NCI-H2171 treated with DMSO at 0.1 percent for 48 hours (cell line): ENCODE measurements around the gene IGSF11.

Experiments
- DNase-seq: peaks from one replicate; lab custom pipeline; 2025; lab: John Stamatoyannopoulos, UW

IGSF11 gene

DNA sequence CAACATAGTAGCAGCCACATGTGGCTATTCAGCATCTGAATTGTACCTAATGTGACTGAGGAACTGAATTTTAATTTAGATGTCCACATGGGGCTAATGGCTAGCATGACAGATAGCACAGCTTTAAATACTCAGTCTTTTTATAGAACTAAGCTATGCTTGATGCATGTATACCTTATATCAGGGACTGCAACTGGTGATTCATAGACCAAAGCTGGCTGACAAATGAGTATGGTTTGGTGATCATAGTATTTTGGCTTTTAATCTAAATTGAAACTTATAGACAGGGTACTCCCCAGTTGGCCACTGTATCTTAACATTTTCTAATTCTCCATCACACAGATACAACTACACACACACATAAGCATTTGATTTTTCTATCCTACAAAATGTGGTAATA is 83.6 kb downstream of the IGSF11 start:
- no peak for DNase-seq

DNA sequence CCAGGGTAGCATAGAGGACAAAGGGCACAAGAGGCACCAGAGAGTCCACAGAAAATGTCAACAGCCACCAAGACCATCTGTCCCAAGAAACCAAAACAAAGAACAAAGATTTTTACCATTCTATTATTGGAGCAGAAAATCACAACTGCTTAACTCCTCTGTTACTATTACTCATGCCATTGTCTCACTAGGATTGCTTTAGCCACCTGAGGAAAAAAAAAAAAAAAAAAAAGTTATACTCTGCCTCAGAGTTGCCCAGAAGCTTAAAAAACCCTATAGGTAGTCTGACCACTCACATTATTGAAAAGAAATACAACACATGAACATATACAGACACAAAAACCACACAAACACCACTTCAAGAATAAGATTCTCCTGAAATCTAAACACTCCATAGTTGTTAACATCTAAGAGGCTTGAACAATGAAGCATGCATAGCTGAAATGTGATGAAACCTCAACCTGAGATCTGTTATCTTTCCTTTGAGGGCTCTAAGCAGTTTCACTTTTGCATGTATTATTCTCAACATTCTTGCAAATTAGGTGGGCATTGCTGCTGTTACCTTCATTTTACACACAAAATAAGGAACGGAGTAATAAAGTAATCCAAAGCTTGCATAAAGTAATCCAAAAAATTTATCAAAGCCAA is 85.4 kb downstream of the IGSF11 start:
- DNase-seq = peak; percentile 28

DNA sequence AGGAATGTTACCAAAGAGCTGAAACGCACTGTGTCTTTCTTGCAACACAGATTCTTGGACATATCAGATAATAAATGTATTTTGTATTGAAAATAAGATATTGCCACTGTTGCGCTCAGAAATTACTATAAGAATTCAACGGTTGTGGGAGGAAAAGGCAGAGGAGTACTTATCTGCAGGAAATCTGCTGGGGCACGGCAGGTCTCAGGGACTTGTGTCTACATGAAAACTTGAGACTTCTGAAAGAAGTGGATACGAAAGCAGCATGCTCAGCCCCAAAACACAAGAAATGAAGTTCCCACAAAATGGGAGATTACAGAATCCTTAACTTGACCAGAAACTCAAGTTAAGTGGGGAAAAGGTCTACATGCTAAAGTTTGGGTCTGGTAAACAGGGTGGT is 86.5 kb downstream of the IGSF11 start:
- DNase-seq = no peak

DNA sequence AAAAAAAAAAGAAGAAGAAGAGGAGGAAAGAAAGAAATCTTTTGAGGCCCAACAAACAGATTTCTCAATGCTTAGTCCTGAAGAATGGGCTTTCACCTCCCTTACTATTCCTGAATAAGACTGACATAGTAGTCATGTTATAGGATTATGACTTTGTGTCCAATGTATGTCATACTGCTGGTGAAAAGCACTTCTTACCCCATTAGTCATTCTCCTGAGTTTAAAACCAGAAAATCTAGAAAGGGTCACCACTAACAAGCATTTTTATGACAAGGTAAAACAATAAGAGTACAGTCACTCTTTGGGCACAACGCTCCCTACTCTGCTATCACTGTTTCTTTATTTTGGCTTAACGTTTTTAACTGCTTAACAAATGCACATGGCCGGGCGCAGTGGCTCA is 88.2 kb downstream of the IGSF11 start:
- DNase-seq = no peak

DNA sequence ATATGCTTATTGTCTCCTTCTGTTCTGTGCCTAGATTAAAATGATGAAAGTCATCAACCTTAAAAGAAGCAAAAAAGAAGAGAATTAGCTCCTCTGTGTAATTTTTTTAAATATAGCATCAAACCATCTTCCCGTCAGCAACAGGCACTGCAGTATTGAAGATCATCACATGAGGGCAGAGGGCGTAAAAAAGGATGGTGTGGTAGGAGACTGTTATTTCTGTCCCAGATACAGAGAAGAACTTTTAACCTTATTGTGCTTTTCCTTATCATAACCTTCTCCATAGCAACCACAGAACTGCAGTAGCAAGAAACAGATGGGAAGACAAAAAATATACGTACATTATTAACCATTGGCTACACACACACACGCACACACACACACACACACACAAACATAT is 88.8 kb downstream of the IGSF11 start:
- peak; percentile 72 for DNase-seq

DNA sequence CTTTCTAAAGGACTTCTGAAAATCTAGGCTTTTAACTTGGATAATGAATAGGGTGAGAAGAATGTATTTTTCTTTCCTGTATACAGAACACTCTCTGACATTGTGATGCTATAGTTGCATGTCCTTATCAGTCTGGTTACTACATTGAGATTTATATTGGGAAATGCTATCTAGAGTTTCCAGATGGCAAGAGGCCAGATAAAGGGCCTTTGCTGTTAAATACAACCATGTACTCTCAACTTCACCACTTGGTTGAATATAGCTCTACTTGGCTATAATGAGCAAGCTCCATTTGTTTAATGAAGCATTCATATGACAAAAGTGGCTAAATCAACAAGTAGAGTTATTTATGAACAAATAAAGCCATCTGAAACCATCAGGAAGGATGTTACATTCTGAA is 91.0 kb downstream of the IGSF11 start:
- DNase-seq = peak; percentile 48

DNA sequence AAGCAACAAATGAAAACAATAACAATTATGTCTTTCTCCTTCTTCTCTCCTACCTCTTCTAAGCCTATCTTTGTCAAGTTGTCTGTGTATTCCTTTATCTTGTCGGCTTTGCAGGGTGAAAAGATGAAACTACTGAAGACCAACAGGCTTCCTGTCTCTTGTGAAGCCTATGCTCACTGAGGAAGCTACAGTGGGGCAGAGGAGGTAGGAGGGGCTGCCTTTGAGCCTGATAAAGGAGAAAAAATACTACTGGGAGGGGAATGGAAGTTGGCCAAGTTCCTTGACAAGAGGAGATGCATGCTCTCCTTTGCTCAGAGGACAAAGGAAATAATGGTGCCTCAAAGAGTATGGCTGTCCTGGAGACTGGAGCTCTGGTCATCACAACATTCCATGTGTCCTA is 92.0 kb downstream of the IGSF11 start:
- DNase-seq = no peak

DNA sequence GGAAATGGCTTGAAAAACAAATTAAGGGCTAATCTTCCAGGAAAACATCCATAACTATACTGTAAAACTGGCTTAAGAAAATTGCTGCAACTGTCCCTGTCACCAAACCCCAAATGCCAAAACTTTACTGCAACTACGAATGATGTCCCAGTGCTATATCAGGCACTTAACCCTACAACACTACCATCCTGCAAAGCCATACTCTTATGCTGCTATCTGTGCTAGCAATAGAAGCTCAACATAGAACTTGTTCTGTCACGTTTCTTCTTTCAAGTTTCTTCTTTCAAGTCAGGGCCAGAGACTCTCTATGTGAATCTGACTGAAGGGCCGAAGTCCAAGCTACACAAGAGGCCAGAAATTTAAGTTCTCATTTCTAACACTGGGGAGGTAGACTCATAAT is 92.5 kb downstream of the IGSF11 start:
- DNase-seq = no peak

DNA sequence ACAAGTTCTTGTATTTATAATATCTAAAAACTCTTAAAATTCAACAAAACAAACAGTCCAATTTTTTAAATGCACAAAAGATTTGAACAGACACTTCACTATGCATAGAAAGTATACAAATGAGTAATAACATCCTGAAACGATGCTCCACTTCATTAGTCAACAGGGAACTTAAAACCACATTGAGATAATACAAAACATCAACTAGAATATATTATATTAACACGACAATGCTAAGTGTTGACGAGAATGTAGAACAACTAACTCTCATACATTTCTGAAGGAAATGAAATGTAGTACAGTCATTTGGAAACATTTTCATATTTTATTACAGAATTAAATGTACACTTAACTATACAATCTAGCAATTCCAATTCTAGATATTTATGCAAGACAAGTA is 93.4 kb downstream of the IGSF11 start:
- no peak for DNase-seq

DNA sequence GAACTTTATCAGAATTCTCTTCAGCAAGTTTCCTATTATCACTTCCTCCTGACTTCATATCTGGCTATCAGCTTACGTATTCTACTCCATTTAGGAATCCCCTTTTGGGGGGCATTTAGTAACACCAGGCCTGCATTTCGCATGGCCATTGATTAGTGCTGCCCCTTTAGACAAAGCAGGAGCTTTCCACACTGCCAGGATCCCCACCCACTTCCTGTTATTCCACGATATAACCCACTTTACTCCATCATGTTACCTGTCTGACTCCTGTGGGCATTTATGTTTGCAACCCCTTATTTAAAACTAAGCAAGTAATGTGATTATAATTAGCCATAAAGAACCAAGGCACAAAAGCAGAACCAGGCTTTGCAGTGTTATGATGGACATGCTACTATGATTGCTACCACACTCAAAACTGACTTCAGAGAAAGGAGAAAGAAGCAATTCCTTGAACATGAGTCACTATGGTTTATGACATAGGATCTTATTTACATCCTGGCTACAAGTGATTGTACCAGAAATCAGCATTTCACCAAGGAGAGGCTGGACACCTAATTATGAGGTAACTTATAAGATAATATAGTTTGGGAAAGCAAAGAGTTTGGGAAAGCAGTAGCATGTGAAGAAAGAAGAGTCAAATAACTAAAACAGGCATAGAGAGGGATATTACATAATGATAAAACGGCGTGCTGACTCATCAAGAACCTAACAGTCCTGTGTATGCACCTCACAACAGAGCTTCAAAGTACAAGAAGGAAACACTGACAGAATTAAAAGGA is 96.3 kb downstream of the IGSF11 start:
- DNase-seq = no peak

DNA sequence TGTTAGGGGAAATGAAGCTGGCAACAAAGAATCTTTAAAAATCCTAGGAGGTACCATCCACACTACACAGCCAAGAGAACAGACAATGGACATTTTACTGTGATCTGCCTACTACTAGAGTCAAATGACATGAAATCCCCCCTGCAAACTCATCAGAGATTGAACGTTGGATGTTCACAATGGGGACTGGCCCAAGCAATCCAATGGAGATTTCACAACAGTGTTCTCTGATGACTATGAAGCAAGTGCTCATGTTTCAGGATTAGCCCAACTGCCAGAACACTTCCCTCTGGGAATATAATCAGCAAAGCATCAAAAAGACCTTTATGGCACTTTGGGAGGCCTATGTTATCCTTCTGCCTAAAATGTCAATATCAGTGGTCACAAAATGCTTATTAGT is 97.8 kb downstream of the IGSF11 start:
- peak; percentile 85 for DNase-seq

DNA sequence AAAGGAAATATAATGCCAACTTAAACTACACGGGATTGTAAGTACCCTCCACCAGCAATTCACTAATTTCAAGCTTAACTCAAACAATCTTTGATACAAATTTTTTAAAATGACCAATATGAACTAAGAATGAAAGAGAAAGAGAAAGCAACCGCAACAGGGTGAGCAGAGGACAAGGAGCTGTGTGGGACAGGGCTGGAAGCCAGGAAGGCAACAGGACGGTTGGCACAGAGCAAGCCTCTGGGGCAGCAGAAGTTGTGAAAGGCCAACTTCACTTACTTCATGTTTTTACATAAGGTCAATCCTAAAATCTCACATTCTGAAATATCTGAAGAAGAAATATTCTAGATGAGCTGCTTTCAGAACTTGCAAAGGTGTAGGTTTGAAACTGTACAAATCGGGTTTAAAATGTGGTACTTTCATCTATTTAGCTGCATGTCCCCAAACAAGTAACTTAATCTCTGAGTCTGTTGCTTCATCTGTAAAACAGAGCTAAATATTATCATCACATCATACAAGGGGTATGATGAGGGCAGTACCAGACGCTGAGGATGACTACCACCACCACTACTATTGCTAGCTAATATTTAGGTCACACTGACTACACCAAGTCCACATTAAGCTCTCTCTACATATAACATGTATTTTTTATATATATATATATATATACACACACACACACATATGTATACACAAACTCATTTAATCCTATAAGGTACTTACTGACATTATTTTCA is 101.7 kb downstream of the IGSF11 start:
- no peak for DNase-seq

DNA sequence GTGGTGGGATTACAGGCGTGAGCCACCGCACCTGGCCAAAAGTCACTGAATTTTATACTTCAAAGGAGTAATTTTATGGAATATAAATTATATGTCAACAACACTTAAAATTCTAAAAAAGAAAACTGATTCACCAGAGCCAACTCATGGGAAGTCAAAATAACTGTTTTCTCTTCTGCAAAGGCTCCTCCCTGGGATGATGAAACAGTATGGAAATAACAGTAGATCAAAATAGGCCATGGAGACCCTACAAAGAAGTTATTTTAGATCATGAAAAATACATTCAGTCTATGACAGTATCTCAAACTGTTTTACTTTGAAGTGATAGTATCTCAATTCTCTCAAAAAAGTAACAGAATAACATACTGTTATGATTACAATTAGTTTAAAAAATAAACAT is 102.7 kb downstream of the IGSF11 start:
- DNase-seq = no peak

DNA sequence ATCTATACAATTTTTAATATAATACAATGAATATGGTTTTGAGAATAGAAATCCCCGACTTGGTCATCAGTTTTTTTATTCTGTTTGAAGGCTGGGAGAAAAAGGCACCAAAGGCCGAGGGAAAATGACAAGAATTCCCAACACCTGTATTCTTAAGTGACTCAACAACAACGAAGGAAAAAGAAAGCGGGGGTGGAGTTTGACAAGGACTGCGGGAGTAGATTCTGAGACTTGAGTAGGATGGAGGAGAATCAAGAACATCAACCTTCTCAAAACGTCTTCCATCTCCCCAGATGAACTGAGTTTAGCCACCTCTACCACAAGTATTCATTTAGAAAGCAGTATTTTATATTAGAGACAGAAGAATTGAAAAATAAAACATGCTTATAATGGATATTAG is 107.2 kb downstream of the IGSF11 start:
- DNase-seq = no peak

DNA sequence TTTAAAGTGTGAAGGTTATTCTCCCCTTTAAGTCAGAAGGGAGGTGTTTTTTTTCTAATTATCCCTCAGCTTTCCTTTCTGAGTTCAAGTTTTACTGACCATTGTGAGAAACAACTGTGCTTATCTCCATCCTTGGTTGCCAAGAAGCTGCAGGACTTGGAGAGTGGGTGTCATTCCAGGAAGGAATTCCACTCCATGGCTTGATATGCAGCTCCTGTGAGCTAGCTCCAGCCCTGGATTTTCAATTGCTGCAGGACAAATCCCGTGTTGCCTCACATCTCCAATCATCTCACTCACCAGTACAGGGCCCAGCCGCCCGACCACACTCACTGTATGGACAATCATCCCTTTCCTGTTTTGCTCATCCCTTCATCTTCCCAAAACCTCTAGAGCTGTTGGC is 122.5 kb downstream of the IGSF11 start:
- no peak for DNase-seq

DNA sequence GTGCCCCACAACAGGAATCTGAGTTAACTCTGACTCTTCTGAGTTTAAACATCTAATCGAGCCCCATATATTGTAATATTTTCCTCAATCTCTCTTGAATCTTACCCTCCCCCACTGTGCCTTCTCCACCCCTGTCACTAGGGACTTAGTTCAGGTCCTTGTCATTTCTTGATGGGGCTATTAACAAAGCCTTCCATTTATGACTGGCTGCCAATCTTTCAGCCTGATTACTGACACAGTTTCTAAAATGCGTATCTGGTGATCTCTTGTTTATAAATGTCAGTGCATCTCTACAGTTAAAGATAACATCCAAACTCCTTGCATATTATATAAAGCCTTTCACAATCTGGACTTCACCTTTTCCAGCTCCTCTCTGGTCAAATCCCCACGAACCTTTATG is 124.3 kb downstream of the IGSF11 start:
- DNase-seq = no peak

DNA sequence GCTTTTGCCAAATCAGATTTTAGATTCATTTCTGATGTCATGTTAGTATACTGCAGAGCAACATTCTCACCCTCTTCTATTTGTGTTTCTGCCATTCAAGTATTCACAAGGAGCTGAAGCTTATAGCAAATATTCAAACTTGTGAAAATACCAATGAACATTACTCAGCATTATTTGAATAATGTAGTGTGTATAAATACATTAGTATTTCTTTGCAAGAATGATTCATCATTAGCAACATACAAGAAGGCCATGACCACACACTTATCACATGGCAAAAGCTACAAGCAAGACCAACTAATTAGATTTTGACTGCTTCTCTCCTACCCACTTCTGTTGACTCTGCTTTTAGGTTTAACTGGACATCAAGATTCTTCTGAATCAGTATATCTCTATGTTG is 124.9 kb downstream of the IGSF11 start:
- no peak for DNase-seq

DNA sequence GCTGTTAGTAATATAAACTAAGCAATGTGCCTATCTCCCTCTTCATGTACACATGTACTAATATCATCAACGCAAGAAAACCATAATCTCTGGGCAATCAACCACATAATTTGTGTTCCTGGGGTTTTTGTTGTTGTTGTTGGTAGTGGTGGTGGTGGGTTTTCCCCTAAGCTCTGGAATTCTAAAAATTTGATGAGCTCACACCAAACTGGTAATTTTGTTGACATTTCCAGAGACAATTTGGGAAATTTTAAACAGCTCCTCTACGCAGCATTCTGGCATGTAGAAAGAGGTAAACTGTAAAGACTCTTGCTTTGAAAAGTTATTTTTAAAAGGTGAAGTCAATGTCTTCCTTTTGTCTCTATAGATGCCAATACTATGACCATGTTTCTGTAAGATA is 126.7 kb downstream of the IGSF11 start:
- DNase-seq = no peak

DNA sequence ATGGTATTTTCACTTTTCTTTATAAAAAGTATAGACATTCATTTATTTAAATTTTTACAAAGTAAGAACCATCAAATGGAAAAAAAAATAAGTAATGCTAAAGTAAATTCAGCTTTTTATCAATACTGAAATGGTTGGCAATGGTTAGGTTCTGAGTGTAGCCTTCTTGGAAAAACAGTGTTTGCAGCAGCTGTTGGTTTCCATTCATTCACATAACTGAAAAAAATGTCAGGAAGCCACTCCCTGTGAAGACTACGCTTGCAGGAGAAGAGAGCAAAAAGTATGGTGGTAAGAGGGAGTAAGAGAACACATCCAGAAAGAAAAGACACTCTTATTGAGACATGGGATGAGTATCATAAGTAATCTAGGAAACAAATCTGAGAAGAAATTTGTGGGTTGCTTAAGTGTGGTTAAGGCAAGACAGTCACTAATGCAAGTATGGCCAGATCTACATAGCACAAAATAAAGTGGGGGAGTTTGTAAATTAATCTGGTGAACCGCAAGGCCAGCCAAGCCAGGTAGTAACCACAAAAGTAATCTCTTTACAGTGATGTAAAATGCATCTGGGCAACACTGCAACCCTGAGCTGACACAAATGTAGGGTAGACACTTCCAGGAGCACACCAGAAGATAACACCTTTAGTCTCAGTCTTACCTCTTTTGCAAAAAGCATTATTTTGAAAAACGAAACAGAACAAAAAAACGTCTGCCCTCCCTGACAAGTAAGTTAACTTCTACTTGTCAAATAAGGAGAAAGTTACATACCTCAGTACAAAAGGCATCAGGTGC is 133.7 kb downstream of the IGSF11 start:
- no peak for DNase-seq

DNA sequence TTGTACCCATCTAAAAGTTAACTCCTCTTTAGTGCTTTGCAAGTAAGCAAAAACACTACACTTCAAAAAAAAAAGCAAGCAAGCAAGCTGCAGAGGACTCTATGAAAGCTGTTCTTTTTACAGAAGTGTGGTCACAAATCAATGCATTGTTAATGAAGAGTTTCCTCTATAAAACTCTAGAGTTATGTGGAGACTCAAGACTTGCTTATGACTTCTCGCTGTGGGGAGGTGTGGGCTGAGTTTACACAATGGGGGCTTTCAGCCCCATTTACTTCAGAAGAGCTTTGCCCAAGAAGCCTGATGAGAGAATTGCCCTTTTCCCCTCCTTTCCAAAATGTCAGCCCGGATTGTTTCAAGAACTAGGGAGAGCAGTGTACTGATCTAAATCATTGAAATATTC is 144.4 kb downstream of the IGSF11 start:
- no peak for DNase-seq

DNA sequence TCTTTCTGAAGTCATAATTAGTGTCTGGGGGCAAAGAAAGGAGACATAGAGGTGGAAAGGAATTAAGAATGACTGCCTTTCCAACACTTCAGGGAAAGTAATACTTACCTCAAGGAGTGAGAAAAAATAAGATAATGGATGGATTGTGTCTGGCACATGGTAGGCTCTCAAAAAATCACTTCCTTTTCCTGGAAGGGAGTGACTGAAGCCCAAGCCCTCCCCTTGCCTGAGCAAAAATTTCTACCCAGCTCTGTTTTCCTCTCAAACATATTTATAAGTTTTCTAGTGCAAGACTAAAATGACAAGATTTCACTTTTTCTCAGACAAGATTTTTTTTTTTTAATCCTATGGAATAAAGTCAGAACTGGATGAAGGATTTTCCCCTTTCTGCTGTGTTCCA is 145.0 kb downstream of the IGSF11 start:
- DNase-seq = no peak

DNA sequence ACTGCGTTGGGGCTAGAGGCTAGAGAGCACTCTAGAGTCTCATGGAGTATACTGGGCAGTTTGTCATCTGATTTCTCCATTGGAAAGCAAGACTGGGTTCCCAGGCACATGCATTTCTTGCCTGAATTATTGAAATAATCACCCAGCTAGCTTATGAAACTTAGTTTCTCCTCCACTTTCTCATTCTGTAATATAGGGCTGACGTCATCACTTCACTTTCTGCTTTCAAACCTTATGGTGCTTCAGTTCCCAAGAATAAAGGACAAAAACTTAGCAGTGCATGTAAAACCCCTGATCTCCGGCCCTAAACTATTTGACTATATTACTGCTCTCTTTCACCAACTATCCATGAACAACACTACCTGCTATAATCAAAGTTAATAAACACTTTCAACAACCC is 147.9 kb downstream of the IGSF11 start:
- DNase-seq = no peak
